HG03432 (cell line): Measurements from ENCODE around the gene ITGB6.

Experiments used
- ATAC-seq: cut with Tn5 transposase; IDR thresholded peaks from one replicate; pipeline ENCODE4 v1.9.1; 2021; ENCODE audit warnings: mild to moderate bottlenecking, moderate library complexity; ENCODE audit not compliant: unreplicated experiment

ITGB6 gene

GRCh38 chr2:160054984-160055725, 144.9 kb downstream of the ITGB6 start:
- no peak for ATAC-seq

DNA sequence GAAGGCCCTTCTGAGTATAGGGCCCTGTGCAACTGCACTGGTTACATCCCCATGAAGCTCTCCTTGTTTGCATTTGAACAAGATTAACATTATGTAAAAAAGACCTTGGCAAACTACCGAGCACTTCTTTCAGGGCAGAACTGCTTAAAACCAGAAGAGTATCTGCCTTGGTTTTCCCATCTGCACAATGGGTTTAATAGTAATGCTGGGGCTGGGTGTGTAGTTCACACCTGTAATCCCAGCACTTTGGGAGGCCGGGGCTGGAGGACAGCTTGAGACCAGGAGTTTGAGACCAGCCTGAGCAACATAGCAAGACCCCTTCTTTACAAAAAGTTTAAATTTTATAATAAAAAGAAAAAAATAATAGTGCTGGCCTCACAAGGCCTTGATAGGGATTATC, 146.1 kb downstream of the ITGB6 start:
- no peak for ATAC-seq

GRCh38 chr2:160052531-160052930, 147.5 kb downstream of the ITGB6 start:
- no peak for ATAC-seq

- ATAC-seq: no peak
Measured at GRCh38 chr2:160051371-160051800, 148.7 kb downstream of the ITGB6 start.

DNA sequence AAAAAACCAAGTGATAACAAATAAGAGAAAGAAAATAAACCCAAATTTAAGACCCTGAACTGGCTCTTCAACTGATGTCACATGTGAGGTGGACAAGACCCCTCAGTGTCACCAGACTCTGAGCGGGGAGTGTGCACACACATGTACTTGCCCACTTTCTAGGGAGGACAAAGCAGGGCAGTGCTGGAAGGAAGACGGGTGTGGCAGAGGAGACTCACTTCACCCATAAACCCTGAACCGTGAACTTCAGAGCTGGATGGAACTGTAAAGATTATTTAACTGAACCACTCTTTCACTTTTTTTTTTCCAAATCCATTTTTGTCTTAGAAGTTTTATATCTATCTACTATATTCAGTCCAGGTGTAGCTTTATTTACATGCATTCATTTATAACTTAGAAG, 149.9 kb downstream of the ITGB6 start:
- no peak for ATAC-seq
